Stimulated activated effector memory CD8-positive, alpha-beta T cell treated with anti-CD3 and anti-CD28 coated beads, Interleukin-12 subunit alpha, Interleukin-12 subunit beta, amount 100 ng/mL, for 72 hours (primary cell): ENCODE results near the gene SMYD5.

Experiments used
- ATAC-seq: fragments of 150-1000 bp; cut with Tn5 transposase; 2 replicates; pipeline ENCODE4 v1.10.0; 2021
- DNase-seq, 2 donors: peaks; one replicate each; pipeline ENCODE4 v3.0.0; 2021 to 2022; ENCODE audit warnings: low spot score in 2 of 2
- H3K27ac Mint-ChIP-seq: one replicate; pipeline ENCODE4 v1.8.0; 2022; ENCODE audit warnings: mild to moderate bottlenecking, mixed read lengths
- H3K36me3 Mint-ChIP-seq: one replicate; pipeline ENCODE4 v1.8.0; 2022; ENCODE audit warnings: mild to moderate bottlenecking, mixed read lengths
- H3K4me1 Mint-ChIP-seq: one replicate; pipeline ENCODE4 v1.8.0; 2022; ENCODE audit warnings: mixed read lengths
- H3K4me3 Mint-ChIP-seq: one replicate; pipeline ENCODE4 v1.8.0; 2022; ENCODE audit warnings: mild to moderate bottlenecking, mixed read lengths
- H3K9me3 Mint-ChIP-seq: one replicate; pipeline ENCODE4 v1.8.0; 2022; ENCODE audit warnings: mixed read lengths

The SMYD5 gene

DNA sequence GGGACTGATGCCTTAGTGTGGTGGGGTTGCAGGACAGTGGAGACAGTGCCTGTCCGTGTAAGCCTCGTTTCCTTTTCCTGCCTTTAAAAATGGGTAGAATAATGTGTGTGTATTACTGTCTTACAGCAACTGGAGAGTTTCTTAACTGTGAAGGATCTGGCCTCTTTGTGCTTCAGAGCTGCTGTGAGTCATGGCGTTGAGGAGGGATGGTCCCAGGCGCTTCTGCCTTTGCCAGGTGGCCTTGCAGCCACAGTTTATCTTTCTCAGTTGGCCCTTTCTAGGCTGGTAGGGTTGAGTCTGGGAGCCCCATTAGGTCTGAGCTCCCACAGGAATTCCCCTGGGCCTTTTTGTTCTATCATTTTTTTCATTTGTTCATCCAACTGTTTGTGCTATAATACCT is 9.8 kb downstream of the SMYD5 start:
- ATAC-seq, result no peak

DNA sequence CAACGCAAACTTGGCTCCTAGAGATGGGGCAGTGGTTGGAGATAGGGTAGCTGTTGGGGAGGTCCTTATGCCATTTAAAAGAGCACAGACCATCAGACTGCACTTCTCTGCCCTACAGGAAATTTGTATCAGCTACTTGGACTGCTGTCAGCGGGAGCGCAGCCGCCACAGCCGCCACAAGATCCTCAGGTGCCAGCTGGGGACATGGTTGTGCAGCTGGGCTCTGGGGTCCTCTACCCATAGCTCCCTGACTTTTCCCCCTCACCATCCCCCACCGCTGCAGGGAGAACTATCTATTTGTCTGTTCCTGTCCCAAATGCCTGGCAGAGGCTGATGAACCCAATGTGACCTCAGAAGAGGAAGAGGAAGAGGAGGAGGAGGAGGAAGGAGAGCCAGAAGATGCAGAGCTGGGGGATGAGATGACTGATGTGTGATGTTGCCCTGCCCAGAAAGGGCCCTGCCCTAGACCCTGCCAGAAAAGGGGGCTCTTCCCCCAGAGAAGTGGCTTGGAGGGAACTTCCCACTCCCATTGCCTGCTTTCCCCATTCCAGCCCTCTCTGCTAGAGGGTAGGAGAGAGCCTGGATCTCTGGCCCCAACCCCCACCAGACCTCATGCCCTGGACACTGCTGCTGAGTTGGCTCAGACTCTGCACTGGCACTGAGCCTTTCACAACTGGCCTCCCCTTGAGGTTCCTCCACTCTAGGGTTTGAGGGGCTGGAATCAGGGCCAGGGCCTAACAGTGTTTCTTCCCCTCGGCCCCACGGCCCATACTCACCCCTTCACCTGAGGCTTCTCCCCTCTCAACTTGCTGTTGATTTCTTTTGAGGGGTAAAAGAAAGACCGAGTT is 11.7 kb downstream of the SMYD5 start:
- Mint-ChIP-seq H3K36me3 (peaks cover 46% of the 10 kb centered on the region), H3K4me3 (no peak overlapping the region), H3K9me3 (no peaks in the 10 kb centered on the region), H3K4me1 (no peaks in the 10 kb centered on the region), H3K27ac (peak overlapping the region; percentile 76)
- no peak for DNase-seq
- no peak for ATAC-seq

More for the DNA sequence above, 9.8 kb downstream of the SMYD5 start:
- peak overlapping the region; percentile 8 for H3K27ac Mint-ChIP-seq
- no peak for DNase-seq
- H3K4me3 Mint-ChIP-seq, result no peak overlapping the region
- H3K36me3 Mint-ChIP-seq, result peaks cover 47% of the 10 kb centered on the region
- no peaks in the 10 kb centered on the region for H3K9me3 Mint-ChIP-seq
- no peaks in the 10 kb centered on the region for H3K4me1 Mint-ChIP-seq

DNA sequence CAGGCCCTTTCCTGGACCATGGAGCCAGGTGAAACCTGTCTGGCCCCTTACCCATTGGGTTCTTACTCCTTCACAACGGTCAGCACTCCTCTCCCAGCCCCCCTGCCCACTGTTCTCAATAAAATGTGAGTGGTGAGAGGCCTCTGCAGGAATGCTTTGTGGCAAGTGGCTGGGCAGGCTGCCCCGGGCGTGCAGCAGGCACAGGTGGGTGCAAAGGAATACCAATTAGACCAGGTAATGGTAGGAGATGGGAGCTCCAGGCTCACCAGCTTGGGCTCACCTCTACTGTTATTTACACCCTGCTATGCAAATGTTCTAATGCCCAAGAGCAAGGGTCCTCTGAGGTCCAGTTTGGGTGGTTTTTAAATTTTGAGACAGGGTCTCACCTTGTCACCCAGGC is 13.0 kb downstream of the SMYD5 start:
- Mint-ChIP-seq H3K27ac (no peak overlapping the region), H3K4me1 (no peaks in the 10 kb centered on the region), H3K4me3 (no peak overlapping the region), H3K36me3 (peaks cover 33% of the 10 kb centered on the region), H3K9me3 (no peaks in the 10 kb centered on the region)
- no peak for ATAC-seq
- no peak for DNase-seq

DNA sequence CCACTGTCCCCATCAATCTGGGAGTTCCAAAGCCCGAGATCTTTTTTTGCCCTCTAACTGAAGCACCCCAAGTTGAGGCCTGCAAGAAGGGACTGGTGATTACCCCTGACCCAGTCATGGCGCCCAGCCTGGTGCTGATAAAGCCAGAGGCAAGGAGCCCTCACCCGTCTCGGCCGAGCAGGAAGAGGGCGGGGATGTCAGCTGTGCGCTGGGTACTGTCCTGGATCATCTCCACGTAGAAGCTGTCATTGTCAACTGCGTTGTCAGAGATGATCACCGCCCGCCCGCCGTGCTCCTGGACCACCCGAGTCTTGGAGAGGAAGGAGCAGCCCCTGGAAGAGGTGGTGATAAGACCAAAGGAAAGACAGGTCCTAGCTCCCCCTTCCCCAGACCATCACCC is 14.6 kb downstream of the SMYD5 start:
- Mint-ChIP-seq H3K9me3 (no peaks in the 10 kb centered on the region), H3K27ac (no peak overlapping the region), H3K36me3 (peaks cover 29% of the 10 kb centered on the region), H3K4me1 (peaks cover 5% of the 10 kb centered on the region), H3K4me3 (no peak overlapping the region)
- ATAC-seq (no peak), DNase-seq (no peak)

DNA sequence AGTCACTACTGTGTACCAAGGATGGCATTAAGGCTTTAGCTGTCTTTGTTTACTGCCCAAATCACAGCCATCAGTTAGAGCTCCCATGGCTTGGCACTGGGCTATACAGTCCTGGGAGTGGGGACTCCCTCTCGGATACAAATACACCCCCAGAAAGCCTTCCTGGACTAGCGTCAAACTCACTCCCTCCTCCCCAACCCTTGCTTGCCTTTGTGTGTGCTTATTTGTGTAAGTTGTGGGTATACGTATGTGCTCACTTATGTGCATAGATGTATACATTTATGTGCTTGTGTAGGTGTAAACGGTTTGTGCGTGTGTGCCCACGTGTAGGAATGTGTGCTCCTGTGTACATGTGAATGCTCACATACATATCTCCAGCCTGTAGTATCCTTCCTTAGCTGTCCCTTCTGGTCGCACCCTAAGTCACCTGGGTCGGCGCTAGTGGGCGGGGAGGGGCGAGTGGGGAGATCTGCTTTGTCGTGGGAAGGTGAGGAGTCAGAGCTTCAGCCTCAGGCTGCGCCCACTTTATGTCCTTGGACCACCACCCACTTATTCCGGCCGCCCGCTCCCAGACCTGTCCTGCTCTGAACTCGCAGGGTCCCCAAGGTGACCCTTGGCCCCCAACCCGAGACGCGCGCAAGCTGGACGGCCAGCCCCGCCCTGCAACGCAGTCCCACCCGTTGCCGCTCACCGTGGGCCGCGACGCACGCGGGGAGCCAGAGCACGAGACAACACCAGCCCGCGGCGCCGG is 18.5 kb downstream of the SMYD5 start:
- ATAC-seq, result no peak
- H3K9me3 Mint-ChIP-seq, result no peaks in the 10 kb centered on the region
- peak overlapping the region; percentile 98 for H3K27ac Mint-ChIP-seq
- H3K4me1 Mint-ChIP-seq, result peaks cover 30% of the 10 kb centered on the region
- H3K4me3 Mint-ChIP-seq, result peak overlapping the region; percentile 81
- H3K36me3 Mint-ChIP-seq, result peaks cover 64% of the 10 kb centered on the region
- DNase-seq, result peak; percentile 21 to 69

DNA sequence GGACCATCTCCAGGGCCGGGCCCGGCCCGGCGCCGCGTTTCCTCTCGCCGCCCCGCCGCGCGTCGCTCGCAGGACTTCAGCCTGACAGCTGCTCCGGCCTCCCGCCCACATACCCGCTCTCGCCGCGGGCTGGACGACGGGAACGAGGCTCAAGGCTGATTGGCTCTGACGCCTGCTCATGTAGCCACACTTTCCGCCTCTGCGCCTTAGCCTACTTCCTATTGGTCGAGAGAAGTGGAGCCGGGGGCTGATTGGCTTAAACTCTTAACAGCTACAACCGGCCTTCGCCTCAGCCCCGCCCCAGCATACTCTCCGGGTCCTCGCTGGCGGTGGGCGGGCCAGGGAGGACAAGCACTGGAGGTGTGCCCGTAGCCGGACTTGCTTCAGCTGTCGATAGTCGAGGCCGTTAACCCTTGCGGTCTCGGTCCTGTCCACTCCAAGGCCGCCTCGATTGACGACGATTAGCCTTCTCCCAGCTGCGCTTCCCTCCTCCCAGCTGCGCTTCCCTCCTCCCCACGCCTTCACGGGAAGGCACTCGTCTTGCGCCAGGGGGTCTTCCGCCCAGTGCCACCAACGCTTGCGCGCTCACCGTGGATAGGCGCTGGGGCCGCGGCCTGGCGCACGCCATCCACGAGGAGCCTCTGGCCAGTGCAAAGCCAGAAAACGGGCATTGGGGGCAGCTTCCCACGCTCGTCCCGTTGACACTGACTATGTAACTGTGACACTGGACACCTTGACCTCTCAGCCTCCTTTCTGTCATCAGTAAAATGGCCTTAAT is 19.3 kb downstream of the SMYD5 start, which contains the start of gene PRADC1:
TSS of gene PRADC1 (minus strand) at position 86 of the 778 bp plus-strand sequence. CDS start at position 7, 79 bp downstream.
- peaks cover 67% of the 10 kb centered on the region for H3K36me3 Mint-ChIP-seq
- peak; percentile 83 to 96 for DNase-seq
- no peaks in the 10 kb centered on the region for H3K9me3 Mint-ChIP-seq
- H3K27ac Mint-ChIP-seq, result peak within 1 kb of the TSS; percentile 98
- H3K4me3 Mint-ChIP-seq, result peak within 1 kb of the TSS; percentile 81
- peak; percentile 92 for ATAC-seq
- H3K4me1 Mint-ChIP-seq, result peaks cover 33% of the 10 kb centered on the region

DNA sequence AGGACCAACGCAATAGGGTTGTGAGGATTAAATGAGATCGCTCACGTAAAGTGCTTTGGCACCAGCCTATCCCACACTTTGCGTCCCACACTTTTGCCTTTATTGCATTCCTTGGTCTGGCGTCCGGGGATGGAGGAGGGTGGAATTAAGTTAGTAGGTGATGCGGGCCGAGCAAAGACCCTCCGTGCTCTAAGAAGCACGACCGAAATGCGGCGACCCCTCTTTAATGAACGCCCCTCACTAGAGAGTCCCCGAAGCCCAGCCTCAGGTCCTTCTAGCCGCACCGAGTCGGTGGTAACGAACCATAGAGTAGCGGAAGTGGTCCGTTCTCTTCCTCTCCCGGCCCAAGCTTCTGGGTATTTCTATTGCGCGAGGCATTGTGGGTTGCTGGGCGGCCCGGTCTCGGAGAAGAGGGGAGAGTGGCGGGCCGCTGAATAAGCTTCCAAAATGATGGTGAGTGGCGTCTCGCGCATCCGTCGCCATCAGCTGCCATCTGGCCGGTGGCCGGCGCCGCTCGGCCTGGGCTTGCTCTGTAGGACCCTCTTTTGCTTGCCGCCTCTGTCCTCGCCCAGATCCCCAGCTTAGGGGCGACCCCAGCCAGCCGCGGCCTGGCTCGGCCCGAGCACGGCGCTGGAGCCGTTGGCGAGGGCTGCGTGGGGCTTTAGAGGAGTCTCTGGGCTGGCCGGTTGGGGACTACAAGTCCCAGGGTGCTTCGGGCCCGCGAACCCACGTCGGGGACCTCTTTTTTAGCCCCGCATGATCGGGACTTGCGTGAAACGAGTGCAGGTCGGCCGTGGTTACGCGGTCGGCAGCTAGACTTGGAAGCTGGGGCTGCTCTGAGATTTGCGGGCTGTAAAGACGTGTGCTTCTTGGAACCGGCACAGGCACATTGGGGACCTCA is 20.1 kb downstream of the SMYD5 start, which contains the start of gene CCT7:
TSS of gene CCT7 (plus strand) at position 377 of the 901 bp plus-strand sequence. CDS start at position 448, 71 bp downstream.
- ATAC-seq (peak; percentile 84), DNase-seq (peak; percentile 68 to 91)
- Mint-ChIP-seq H3K36me3 (peaks cover 67% of the 10 kb centered on the region), H3K4me3 (peak within 1 kb of the TSS; percentile 81), H3K9me3 (no peaks in the 10 kb centered on the region), H3K4me1 (peaks cover 38% of the 10 kb centered on the region), H3K27ac (peak within 1 kb of the TSS; percentile 98)

DNA sequence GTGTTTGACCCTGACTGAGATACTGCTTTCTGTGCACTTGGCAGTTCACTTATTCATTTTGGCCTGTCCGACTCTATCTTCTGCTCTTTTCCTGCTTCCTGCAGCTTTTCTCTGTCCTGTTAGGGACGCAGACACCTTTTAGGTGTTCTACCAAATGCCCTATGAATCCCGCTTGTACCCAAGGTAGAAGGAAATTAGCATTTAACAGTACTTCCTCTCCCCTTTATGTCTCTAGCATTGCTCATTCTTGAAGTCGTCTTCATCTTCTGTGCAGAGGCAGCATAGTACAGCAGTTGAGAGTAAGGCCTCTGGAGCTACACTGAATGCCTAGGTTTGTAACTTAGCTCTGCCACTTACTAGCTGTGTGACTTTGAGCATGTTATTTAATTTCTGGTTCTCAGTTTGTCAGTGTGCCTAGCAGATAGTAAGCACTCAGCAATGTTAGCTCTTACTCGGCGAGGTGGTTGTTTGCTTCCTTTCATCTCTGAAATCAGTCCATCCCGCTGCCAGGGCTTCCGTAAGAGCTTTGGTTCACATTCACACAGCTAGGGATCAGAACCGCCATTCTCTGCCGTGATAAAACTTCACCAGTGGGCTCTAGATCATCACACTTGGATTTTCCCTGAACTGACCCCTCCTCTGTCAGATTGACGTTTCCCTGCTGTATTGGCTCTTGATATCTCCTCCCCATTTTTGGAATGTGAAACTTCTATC is 21.4 kb downstream of the SMYD5 start:
- no peak for ATAC-seq
- Mint-ChIP-seq H3K9me3 (no peaks in the 10 kb centered on the region), H3K4me3 (peak overlapping the region; percentile 81), H3K4me1 (peaks cover 44% of the 10 kb centered on the region), H3K36me3 (peaks cover 73% of the 10 kb centered on the region), H3K27ac (peak overlapping the region; percentile 98)
- DNase-seq, result no peak

DNA sequence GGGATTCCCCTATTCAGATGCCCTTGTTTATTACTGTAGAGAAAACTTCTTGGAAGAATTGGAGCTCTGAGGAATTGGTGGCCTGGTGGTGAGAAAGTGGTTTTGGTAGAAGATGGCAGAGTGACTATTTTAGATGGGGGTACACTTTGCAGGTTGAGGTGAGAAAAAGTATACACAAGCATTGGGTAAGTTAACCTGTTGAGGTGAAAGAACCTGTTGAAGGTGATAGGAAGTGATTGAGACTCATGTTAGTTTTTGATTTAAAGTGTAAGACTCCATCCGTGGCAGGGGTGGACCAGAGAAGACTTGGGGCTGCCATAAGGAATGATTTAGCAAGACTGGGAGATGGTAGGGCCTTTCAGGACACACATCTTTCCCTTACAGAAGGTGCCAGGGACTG is 23.1 kb downstream of the SMYD5 start:
- DNase-seq (no peak), ATAC-seq (no peak)
- Mint-ChIP-seq H3K4me1 (peaks cover 44% of the 10 kb centered on the region), H3K27ac (peak overlapping the region; percentile 51), H3K9me3 (no peaks in the 10 kb centered on the region), H3K36me3 (peaks cover 90% of the 10 kb centered on the region), H3K4me3 (peak overlapping the region; percentile 81)

DNA sequence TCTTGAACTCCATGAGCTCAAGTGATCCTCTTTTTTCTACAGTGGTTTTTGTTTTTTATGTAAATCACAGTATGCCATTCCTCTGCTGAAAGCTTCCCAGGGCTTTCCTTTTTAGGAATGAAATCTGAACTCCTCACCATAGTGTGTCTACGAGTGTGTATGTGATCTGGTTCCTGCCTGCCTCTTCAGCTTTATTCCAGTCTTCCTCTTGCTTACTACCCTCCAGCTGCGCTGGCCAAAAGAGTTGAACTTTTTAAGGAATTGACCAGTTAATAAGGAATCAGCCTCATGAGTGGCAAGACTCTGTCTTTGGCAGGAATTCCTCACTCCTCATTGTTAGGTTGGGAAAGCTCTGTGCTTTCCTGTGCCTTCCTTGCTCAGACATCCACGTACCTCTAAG is 24.1 kb downstream of the SMYD5 start:
- Mint-ChIP-seq H3K36me3 (peaks cover 98% of the 10 kb centered on the region), H3K9me3 (no peaks in the 10 kb centered on the region), H3K4me1 (peaks cover 39% of the 10 kb centered on the region), H3K27ac (peak overlapping the region; percentile 32), H3K4me3 (no peak overlapping the region)
- ATAC-seq (no peak), DNase-seq (no peak)

DNA sequence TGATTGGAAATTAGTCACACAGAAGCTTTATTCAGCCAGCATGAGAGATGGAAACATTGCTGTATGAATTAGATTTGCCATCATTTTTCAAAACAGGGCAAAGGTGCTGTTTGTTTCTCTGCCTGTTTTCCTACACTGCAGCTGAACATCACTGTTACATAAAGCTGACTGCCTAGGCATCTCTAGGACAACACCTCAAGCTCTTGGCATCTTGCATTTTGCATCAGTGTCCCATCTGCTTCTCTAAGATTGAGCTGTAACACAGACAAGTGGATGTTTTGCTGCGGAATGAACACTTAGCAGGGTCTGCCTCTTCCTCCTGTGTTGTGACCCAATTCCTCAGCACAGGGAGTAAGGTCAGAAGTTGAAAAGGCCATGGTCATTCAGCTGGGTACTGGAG is 24.9 kb downstream of the SMYD5 start:
- peaks cover 98% of the 10 kb centered on the region for H3K36me3 Mint-ChIP-seq
- H3K4me1 Mint-ChIP-seq, result peaks cover 39% of the 10 kb centered on the region

DNA sequence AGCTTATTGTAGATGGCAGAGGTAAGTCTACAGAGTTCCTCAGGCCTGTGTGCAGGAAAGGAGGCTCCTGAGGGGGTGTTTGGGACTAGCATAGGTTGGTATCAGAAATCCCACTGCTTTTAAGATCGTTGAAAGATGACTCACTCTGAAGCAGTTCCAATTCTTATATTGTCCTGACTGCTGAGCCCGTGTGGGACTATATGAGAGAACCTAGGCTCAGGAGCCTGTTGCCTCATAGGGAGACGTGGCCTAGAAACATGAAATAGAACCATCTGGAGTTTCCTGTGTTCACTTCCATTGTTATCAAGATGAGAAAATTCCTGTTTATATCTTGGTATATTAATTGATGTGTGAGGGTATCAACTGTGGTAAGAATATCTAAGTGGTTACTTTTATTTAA is 25.7 kb downstream of the SMYD5 start:
- Mint-ChIP-seq H3K36me3 (peaks cover 98% of the 10 kb centered on the region), H3K9me3 (no peaks in the 10 kb centered on the region), H3K27ac (peak overlapping the region; percentile 43), H3K4me3 (no peak overlapping the region), H3K4me1 (peaks cover 44% of the 10 kb centered on the region)
- no peak for DNase-seq
- ATAC-seq, result no peak

More for the DNA sequence above, 24.9 kb downstream of the SMYD5 start:
- H3K9me3 Mint-ChIP-seq, result no peaks in the 10 kb centered on the region
- no peak for ATAC-seq
- DNase-seq, result no peak
- H3K27ac Mint-ChIP-seq, result peak overlapping the region; percentile 43
- H3K4me3 Mint-ChIP-seq, result no peak overlapping the region

DNA sequence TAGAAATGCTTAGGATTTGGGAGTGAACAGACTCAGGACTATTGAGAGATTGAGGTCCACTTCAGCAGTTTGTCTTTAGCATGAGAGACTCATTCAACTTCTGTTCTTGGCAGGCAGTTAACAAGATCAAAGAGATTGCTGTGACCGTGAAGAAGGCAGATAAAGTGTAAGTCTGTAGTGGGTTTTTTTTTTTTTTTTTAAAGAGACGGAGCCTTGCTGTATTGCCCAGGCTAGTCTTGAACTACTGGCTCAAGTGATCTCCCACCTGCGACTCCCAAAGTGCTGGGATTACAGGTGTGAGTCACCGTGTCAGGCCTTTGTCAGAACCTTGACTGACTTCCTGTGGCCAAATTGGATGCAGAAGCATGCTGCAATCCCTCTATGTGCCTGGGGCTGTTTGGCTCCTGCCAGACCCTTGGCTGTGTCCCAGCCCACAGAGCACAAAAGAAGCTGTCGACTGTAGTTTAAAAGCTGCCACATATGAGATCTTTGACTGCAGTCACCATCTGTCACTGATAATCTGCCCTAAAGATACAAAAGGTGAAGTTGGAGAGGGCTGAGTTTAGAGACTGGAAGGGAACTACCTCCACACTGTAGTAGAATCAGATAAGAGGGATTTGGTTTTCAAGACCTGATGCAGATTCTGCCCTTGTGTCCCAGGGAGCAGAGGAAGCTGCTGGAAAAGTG is 30.0 kb downstream of the SMYD5 start:
- H3K4me3 Mint-ChIP-seq, result no peak overlapping the region
- peaks cover 100% of the 10 kb centered on the region for H3K36me3 Mint-ChIP-seq
- H3K27ac Mint-ChIP-seq, result peak overlapping the region; percentile 77
- DNase-seq (no peak), ATAC-seq (no peak)
- peaks cover 28% of the 10 kb centered on the region for H3K4me1 Mint-ChIP-seq
- H3K9me3 Mint-ChIP-seq, result no peaks in the 10 kb centered on the region
